HepG2 (cell line): Measurements from ENCODE around the gene MFRP. TPM values are rescaled to one million over a fixed set of nuclear protein-coding genes. Genes with fewer than 3 reads are reported as not detected.

Experiments used
- ARNT ChIP-seq: fragments of 450-650 bp; IDR thresholded peaks from 2 replicates; pipeline ENCODE4 v1.6.1; 2017
- BORCS8-MEF2B ChIP-seq: sonication (generic); formaldehyde crosslinking; IDR thresholded peaks from 2 replicates; pipeline ENCODE4 v1.8.0; 2022; ENCODE audit warnings: mild to moderate bottlenecking, missing genetic modification reagents
- CCAR2 ChIP-seq: fragments of 200-400 bp; formaldehyde crosslinking; optimal IDR thresholded peaks from 2 replicates; pipeline ENCODE3; 2018; ENCODE audit warnings: low read depth, mild to moderate bottlenecking, low read length, moderate library complexity
- ELF1 ChIP-seq: sonication (generic); formaldehyde crosslinking; IDR thresholded peaks from 2 replicates; pipeline ENCODE4 v1.4.0; 2020; ENCODE audit warnings: missing genetic modification reagents
- HDAC2 ChIP-seq: sonication (generic); formaldehyde crosslinking; IDR thresholded peaks from 2 replicates; pipeline ENCODE4 v1.4.0; 2020; ENCODE audit warnings: missing genetic modification reagents
- HOXA7 ChIP-seq: sonication (generic); formaldehyde crosslinking; IDR thresholded peaks from 2 replicates; pipeline ENCODE4 v1.8.1; 2022; ENCODE audit warnings: mild to moderate bottlenecking, missing genetic modification reagents, moderate library complexity
- KAT7 ChIP-seq: IDR thresholded peaks from 2 replicates; pipeline ENCODE4 v1.6.1; 2018; ENCODE audit warnings: borderline replicate concordance, missing compliant biosample characterization
- KLF9 ChIP-seq: IDR thresholded peaks from 2 replicates; pipeline ENCODE4 v1.6.1; 2016; ENCODE audit warnings: low read depth
- LCORL ChIP-seq, 2 experiments: fragments of 450-650 bp in 1 of 2; sonication (generic) in 1 of 2; formaldehyde crosslinking in 1 of 2; IDR thresholded peaks; 2 replicates each; pipeline versions ENCODE4 v1.5.0 to v1.6.1; 2017 to 2020; ENCODE audit warnings: antibody characterized with exemption in 1 of 2, missing genetic modification reagents in 1 of 2
- MTA3 ChIP-seq: sonication (generic); formaldehyde crosslinking; IDR thresholded peaks from 2 replicates; pipeline ENCODE4 v1.4.0; 2020; ENCODE audit warnings: missing genetic modification reagents
- MXI1 ChIP-seq: IDR thresholded peaks from 3 replicates; pipeline ENCODE4 v1.6.1; 2012; ENCODE audit warnings: low read depth, low read length, inconsistent platforms, borderline replicate concordance
- MYC ChIP-seq: sonication (generic); formaldehyde crosslinking; IDR thresholded peaks from 2 replicates; pipeline ENCODE4 v1.9.0; 2021; ENCODE audit warnings: missing genetic modification reagents, borderline replicate concordance
- PHF20 ChIP-seq: sonication (generic); formaldehyde crosslinking; IDR thresholded peaks from 2 replicates; pipeline ENCODE4 v1.5.0; 2020; ENCODE audit warnings: mild to moderate bottlenecking, missing genetic modification reagents
- TGIF2 ChIP-seq: IDR thresholded peaks from 2 replicates; pipeline ENCODE4 v1.6.1; 2016; ENCODE audit warnings: control low read depth, missing compliant biosample characterization
- ZFAT ChIP-seq: sonication (generic); formaldehyde crosslinking; conservative IDR thresholded peaks from 2 replicates; pipeline ENCODE4 v1.8.1; 2023; ENCODE audit warnings: missing genetic modification reagents, inconsistent platforms
- ZFP41 ChIP-seq: sonication (generic); formaldehyde crosslinking; IDR thresholded peaks from 2 replicates; pipeline ENCODE4 v1.4.0; 2020; ENCODE audit warnings: mild to moderate bottlenecking, missing genetic modification reagents, borderline replicate concordance
- ZMAT3 ChIP-seq: sonication (generic); formaldehyde crosslinking; conservative IDR thresholded peaks from 2 replicates; pipeline ENCODE4 v1.7.0; 2021; ENCODE audit warnings: missing genetic modification reagents
- ZNF382 ChIP-seq: sonication (generic); formaldehyde crosslinking; IDR thresholded peaks from 2 replicates; pipeline ENCODE4 v1.5.0; 2020; ENCODE audit warnings: missing genetic modification reagents, mild to moderate bottlenecking, borderline replicate concordance
- ZNF468 ChIP-seq: sonication (generic); formaldehyde crosslinking; IDR thresholded peaks from 2 replicates; pipeline ENCODE4 v1.8.0; 2022; ENCODE audit warnings: mild to moderate bottlenecking, moderate library complexity, missing genetic modification reagents
- ZNF614 ChIP-seq: IDR thresholded peaks from 2 replicates; pipeline ENCODE4 v1.6.1; 2018; ENCODE audit warnings: missing biosample characterization, missing genetic modification reagents, inconsistent platforms, borderline replicate concordance
- polyA plus RNA-seq, 8 experiments: library from polyadenylated mRNA; depleted of rRNA in 3 of 8; stranded (reverse) in 7 of 8; unstranded in 1 of 8; fragments of >200 nt; fragmentation: Illumina TruSeq in 4 of 8; extraction: Trizol in 4 of 8; gene quantifications; 2 replicates each; pipeline versions ENCODE4 v1.2.1 to v1.2.3, GENCODE V29; 2011 to 2016; ENCODE audit warnings: low read depth in 4 of 8, missing spikeins in 1 of 8, mixed read lengths in 1 of 8; ENCODE audit not compliant: insufficient read depth in 1 of 8
- total RNA-seq, 5 experiments: library from RNA; depleted of rRNA; stranded (reverse); fragments of >200 nt; fragmentation: Illumina TruSeq; extraction: Trizol; gene quantifications; 2 replicates each; pipeline ENCODE4 v1.2.3, GENCODE V29; 2016; ENCODE audit warnings: low read depth in 1 of 5
- TF ChIP-seq, protein P1 (sequence below): sonication (generic); formaldehyde crosslinking; IDR thresholded peaks from 2 replicates; pipeline ENCODE4 v1.4.0; 2020; ENCODE audit warnings: missing genetic modification reagents
- TF ChIP-seq, protein P2 (sequence below): sonication (generic); formaldehyde crosslinking; IDR thresholded peaks from 2 replicates; pipeline ENCODE4 v1.5.1; 2020; ENCODE audit warnings: mild to moderate bottlenecking, missing genetic modification reagents, moderate library complexity
- TF ChIP-seq, protein P3 (sequence below), 2 experiments: fragments of 450-650 bp in 1 of 2; sonication (generic) in 1 of 2; formaldehyde crosslinking; IDR thresholded peaks; 2 replicates each; pipeline versions ENCODE4 v1.5.0 to v1.8.0; 2020 to 2022; ENCODE audit warnings: mild to moderate bottlenecking in 1 of 2, missing genetic modification reagents in 1 of 2
- TF ChIP-seq, protein P4 (sequence below): sonication (generic); formaldehyde crosslinking; IDR thresholded peaks from 2 replicates; pipeline ENCODE4 v1.8.0; 2023; ENCODE audit warnings: mild to moderate bottlenecking, missing genetic modification reagents
- TF ChIP-seq, protein P5 (sequence below): IDR thresholded peaks from 2 replicates; pipeline ENCODE4 v1.6.1; 2016; ENCODE audit warnings: mild to moderate bottlenecking

Gene MFRP
- total and polyA plus RNA-seq, 2 of the 13 experiments (the other 11 are each of a cell fraction or from before 2014, with no cell fraction given): not detected

DNA sequence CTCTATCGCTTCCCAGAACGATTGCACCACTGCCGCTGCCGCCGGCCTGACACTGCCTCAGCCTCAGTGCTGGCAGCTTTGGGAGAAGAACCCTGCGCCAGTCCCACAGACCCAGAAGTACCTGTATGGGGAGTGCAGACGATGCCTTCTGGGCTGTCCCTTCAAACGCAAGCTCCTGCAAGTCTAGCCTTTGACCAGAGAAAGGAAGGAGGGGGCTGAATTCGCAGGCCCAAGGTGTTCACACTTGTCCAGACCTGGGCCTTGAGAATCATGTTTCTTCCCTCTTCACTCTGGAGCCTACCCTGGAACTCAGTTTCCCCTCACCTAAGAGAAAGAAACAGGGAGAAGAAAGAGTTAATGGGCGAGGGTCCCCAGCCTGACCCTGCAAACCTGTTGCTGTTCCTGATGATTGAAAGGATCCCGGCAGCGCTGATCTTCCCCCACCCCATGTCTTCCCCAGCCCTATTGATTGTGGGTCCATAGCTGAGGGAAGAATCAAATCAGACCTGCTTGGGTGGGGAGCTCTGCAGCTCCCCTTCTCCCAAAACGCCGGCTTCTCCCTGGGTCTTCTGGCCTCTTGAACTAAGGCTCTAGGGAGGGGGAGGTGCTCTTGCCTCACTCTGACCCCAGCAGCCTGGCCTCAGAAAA, 28.8 kb downstream of the MFRP start (continued):
- TF ChIP-seq, protein P1, sequence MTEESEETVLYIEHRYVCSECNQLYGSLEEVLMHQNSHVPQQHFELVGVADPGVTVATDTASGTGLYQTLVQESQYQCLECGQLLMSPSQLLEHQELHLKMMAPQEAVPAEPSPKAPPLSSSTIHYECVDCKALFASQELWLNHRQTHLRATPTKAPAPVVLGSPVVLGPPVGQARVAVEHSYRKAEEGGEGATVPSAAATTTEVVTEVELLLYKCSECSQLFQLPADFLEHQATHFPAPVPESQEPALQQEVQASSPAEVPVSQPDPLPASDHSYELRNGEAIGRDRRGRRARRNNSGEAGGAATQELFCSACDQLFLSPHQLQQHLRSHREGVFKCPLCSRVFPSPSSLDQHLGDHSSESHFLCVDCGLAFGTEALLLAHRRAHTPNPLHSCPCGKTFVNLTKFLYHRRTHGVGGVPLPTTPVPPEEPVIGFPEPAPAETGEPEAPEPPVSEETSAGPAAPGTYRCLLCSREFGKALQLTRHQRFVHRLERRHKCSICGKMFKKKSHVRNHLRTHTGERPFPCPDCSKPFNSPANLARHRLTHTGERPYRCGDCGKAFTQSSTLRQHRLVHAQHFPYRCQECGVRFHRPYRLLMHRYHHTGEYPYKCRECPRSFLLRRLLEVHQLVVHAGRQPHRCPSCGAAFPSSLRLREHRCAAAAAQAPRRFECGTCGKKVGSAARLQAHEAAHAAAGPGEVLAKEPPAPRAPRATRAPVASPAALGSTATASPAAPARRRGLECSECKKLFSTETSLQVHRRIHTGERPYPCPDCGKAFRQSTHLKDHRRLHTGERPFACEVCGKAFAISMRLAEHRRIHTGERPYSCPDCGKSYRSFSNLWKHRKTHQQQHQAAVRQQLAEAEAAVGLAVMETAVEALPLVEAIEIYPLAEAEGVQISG (CRISPR knock-in tag): no peak
- no peak for TF ChIP-seq MTA3 (CRISPR knock-in tag)
- TF ChIP-seq, protein P2, sequence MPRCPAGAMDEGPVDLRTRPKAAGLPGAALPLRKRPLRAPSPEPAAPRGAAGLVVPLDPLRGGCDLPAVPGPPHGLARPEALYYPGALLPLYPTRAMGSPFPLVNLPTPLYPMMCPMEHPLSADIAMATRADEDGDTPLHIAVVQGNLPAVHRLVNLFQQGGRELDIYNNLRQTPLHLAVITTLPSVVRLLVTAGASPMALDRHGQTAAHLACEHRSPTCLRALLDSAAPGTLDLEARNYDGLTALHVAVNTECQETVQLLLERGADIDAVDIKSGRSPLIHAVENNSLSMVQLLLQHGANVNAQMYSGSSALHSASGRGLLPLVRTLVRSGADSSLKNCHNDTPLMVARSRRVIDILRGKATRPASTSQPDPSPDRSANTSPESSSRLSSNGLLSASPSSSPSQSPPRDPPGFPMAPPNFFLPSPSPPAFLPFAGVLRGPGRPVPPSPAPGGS: no peak
- no peak for TF ChIP-seq KAT7 (CRISPR knock-in tag)
- TF ChIP-seq BORCS8-MEF2B (CRISPR knock-in tag): no peak
- TF ChIP-seq, protein P3, sequence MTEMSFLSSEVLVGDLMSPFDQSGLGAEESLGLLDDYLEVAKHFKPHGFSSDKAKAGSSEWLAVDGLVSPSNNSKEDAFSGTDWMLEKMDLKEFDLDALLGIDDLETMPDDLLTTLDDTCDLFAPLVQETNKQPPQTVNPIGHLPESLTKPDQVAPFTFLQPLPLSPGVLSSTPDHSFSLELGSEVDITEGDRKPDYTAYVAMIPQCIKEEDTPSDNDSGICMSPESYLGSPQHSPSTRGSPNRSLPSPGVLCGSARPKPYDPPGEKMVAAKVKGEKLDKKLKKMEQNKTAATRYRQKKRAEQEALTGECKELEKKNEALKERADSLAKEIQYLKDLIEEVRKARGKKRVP (CRISPR knock-in tag; IDR thresholded peaks at IDR 0.05): no peak
- TF ChIP-seq ZNF614 (CRISPR knock-in tag): no peak
- TF ChIP-seq, protein P4, sequence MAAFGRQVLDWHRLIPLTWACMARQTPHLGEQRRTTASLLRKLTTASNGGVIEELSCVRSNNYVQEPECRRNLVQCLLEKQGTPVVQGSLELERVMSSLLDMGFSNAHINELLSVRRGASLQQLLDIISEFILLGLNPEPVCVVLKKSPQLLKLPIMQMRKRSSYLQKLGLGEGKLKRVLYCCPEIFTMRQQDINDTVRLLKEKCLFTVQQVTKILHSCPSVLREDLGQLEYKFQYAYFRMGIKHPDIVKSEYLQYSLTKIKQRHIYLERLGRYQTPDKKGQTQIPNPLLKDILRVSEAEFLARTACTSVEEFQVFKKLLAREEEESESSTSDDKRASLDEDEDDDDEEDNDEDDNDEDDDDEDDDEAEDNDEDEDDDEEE: no peak
- TF ChIP-seq, protein P5, sequence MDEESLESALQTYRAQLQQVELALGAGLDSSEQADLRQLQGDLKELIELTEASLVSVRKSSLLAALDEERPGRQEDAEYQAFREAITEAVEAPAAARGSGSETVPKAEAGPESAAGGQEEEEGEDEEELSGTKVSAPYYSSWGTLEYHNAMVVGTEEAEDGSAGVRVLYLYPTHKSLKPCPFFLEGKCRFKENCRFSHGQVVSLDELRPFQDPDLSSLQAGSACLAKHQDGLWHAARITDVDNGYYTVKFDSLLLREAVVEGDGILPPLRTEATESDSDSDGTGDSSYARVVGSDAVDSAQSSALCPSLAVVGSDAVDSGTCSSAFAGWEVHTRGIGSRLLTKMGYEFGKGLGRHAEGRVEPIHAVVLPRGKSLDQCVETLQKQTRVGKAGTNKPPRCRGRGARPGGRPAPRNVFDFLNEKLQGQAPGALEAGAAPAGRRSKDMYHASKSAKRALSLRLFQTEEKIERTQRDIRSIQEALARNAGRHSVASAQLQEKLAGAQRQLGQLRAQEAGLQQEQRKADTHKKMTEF (CRISPR knock-in tag): no peak
- no peak for TF ChIP-seq PHF20 (CRISPR knock-in tag)
- no peak for TF ChIP-seq ZFP41 (CRISPR knock-in tag)
- no peak for TF ChIP-seq LCORL (IDR thresholded peaks at IDR 0.05)
- TF ChIP-seq LCORL (CRISPR knock-in tag; IDR thresholded peaks at IDR 0.05): no peak
- no peak for TF ChIP-seq ZFAT (CRISPR knock-in tag)
- no peak for TF ChIP-seq ZMAT3 (CRISPR knock-in tag)
- no peak for TF ChIP-seq ELF1 (CRISPR knock-in tag)
- TF ChIP-seq KLF9: no peak
- TF ChIP-seq HOXA7 (CRISPR knock-in tag): no peak
- no peak for TF ChIP-seq ZNF468 (CRISPR knock-in tag)
- TF ChIP-seq HDAC2 (CRISPR knock-in tag): 0 out of 2 replicates have a peak, but pooled peaks have one; percentile 18
- no peak for TF ChIP-seq ARNT
- 0 out of 2 replicates have a peak, but pooled peaks have one; percentile 3 for TF ChIP-seq MYC (CRISPR knock-in tag)
- no peak for TF ChIP-seq CCAR2
- TF ChIP-seq TGIF2 (CRISPR knock-in tag): no peak
- TF ChIP-seq MXI1: no peak
- no peak for TF ChIP-seq ZNF382
